Astrocyte of the cerebellum (primary cell): ENCODE results near the gene CREG2.

Experiments
- DNase-seq: peaks from one replicate; pipeline ENCODE4 v3.0.0-alpha.2; 2011; ENCODE audit warnings: low read depth
- H3K4me3 ChIP-seq: 2 replicates; pipeline ENCODE4 v1.5.1; 2011; ENCODE audit warnings: mild to moderate bottlenecking, low read depth, low read length, moderate library complexity
- in situ Hi-C: cut with HindIII; loops from 2 replicates; pipeline ENCODE4 v1.10.0; 2017; ENCODE audit warnings: low sequenced_read_pairs
- TF ChIP-seq, protein P1 (sequence below): IDR thresholded peaks from 2 replicates; pipeline ENCODE4 v1.5.1; 2012; ENCODE audit warnings: low read length, low read depth, moderate library complexity, mild to moderate bottlenecking; ENCODE audit errors: missing control alignments

Gene CREG2

GRCh38 chr2:101346909-101347308 lies 40.4 kb downstream of the CREG2 start:
- TF ChIP-seq, protein P1, sequence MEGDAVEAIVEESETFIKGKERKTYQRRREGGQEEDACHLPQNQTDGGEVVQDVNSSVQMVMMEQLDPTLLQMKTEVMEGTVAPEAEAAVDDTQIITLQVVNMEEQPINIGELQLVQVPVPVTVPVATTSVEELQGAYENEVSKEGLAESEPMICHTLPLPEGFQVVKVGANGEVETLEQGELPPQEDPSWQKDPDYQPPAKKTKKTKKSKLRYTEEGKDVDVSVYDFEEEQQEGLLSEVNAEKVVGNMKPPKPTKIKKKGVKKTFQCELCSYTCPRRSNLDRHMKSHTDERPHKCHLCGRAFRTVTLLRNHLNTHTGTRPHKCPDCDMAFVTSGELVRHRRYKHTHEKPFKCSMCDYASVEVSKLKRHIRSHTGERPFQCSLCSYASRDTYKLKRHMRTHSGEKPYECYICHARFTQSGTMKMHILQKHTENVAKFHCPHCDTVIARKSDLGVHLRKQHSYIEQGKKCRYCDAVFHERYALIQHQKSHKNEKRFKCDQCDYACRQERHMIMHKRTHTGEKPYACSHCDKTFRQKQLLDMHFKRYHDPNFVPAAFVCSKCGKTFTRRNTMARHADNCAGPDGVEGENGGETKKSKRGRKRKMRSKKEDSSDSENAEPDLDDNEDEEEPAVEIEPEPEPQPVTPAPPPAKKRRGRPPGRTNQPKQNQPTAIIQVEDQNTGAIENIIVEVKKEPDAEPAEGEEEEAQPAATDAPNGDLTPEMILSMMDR, result no peak
- no peak for DNase-seq
- no peak overlapping the region for H3K4me3 ChIP-seq
- in situ Hi-C loops, result no loop called here

GRCh38 chr2:101344137-101344536 lies 43.2 kb downstream of the CREG2 start:
- in situ Hi-C loops, result no loop called here
- DNase-seq, result no peak
- TF ChIP-seq, protein P1, result no peak
- H3K4me3 ChIP-seq, result no peak overlapping the region

- TF ChIP-seq, protein P1, result no peak
- DNase-seq, result no peak
- in situ Hi-C loops, result no loop called here
- no peak overlapping the region for H3K4me3 ChIP-seq
Observed at GRCh38 chr2:101342625-101343008, 44.7 kb downstream of the CREG2 start.

DNA sequence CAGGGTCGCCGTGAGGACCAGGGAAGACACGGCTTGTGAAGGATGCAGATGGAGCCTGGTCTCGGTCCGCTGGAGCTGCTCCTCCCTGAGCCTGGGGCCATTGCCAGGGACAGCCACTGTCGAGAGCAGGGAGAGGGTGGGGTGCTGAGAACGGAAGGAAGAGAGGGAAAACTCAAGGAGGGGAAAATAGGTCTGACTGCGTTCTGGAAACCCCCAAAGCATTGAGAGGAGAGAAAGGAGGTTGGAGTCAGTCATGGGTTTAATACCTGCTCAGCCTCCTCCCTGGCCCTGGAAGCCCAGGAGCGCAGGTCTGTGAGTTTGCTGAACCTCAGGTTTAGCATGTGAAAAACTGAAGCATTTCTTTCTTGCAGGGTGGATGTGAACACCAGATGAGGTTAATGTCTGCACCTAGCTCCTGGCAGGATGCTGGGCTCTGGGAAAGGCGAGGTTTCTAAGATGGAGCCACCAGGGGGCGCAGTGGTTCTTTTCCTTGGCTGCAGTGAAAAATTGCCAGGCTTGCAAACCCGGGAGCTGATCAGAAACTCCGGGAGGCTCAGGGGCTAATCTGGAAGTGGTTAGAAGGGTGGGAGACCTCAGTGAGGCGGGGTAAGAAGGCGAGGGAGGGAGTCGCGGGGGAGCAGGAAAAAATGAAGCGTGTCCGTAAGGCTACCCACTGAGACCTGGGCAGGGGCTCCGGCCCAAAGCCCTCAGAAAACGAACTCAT lies 45.2 kb downstream of the CREG2 start:
- H3K4me3 ChIP-seq, result no peak overlapping the region
- DNase-seq, result peak; percentile 60
- in situ Hi-C loops, result no loop called here
- TF ChIP-seq, protein P1, result peak; percentile 83

GRCh38 chr2:101341421-101341820 lies 45.9 kb downstream of the CREG2 start:
- in situ Hi-C loops, result no loop called here
- H3K4me3 ChIP-seq, result no peak overlapping the region
- DNase-seq, result no peak
- TF ChIP-seq, protein P1, result no peak

DNA sequence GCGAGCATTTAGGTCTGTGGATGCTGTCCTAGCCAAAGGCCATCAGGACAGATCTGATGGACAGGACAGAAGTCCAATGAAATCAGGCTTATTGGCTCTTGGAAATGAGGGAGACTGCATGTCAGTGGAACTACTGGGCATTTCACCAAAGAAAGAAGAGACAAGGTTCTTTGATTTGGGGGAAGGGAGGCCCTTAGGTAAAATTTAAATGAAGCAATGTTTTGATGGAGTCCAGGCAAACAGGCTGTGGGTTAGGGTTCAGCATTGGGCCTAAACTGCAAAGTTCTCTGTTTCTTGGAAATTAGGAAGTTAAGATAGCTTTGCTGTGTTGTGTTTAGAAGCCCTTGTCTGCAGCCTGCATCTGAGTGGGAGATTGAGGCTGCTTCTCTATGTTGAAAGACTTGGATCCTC lies 47.2 kb downstream of the CREG2 start:
- in situ Hi-C loops, result no loop called here
- TF ChIP-seq, protein P1, result no peak
- DNase-seq, result no peak
- no peak overlapping the region for H3K4me3 ChIP-seq
